Measurements from ENCODE around the gene ARHGAP9.

DNA sequence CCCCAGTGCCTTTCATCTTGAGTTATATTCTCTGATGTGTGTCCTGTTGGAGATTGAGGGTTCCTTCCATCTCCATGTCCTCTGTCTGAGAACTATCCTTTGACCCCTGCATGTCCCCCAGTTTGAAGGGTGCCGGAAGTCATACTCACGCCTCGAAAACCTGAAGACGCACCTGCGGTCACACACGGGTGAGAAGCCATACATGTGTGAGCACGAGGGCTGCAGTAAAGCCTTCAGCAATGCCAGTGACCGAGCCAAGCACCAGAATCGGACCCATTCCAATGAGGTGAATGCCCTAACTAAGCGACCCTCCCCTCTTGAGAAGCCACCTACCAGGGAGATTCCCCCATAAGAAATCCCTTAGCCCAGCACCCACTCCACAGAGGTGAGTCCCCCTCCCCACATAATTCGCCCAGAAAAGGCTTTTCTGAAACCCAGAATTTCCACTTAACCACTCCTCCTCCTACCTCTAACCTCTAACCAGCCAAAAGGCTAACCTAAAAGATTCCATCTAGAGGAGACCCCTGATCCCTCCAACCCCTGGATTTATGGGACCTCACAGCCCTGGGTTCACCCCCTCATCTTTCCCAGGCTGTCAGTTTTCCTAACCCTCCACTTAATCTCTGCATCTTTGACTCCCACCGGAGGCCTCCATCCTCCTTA, 12.3 kb downstream of the ARHGAP9 start:
- TF ChIP-seq, protein P1, sequence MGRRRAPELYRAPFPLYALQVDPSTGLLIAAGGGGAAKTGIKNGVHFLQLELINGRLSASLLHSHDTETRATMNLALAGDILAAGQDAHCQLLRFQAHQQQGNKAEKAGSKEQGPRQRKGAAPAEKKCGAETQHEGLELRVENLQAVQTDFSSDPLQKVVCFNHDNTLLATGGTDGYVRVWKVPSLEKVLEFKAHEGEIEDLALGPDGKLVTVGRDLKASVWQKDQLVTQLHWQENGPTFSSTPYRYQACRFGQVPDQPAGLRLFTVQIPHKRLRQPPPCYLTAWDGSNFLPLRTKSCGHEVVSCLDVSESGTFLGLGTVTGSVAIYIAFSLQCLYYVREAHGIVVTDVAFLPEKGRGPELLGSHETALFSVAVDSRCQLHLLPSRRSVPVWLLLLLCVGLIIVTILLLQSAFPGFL (CRISPR knock-in tag; IDR thresholded peaks at IDR 0.05; ENCODE audit: borderline replicate concordance) = no peak
- TF ChIP-seq CTCF (IDR thresholded peaks at IDR 0.05) (no peak), CREB1 (CRISPR knock-in tag; IDR thresholded peaks at IDR 0.05) (no peak), E2F5 (CRISPR knock-in tag; IDR thresholded peaks at IDR 0.05) (no peak), IRF2 (CRISPR knock-in tag; IDR thresholded peaks at IDR 0.05; ENCODE audit: borderline replicate concordance, low read depth) (no peak)
- TF ChIP-seq, protein P2, sequence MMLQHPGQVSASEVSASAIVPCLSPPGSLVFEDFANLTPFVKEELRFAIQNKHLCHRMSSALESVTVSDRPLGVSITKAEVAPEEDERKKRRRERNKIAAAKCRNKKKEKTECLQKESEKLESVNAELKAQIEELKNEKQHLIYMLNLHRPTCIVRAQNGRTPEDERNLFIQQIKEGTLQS (CRISPR knock-in tag; conservative IDR thresholded peaks at IDR 0.05) = no peak
- TF ChIP-seq, protein P3, sequence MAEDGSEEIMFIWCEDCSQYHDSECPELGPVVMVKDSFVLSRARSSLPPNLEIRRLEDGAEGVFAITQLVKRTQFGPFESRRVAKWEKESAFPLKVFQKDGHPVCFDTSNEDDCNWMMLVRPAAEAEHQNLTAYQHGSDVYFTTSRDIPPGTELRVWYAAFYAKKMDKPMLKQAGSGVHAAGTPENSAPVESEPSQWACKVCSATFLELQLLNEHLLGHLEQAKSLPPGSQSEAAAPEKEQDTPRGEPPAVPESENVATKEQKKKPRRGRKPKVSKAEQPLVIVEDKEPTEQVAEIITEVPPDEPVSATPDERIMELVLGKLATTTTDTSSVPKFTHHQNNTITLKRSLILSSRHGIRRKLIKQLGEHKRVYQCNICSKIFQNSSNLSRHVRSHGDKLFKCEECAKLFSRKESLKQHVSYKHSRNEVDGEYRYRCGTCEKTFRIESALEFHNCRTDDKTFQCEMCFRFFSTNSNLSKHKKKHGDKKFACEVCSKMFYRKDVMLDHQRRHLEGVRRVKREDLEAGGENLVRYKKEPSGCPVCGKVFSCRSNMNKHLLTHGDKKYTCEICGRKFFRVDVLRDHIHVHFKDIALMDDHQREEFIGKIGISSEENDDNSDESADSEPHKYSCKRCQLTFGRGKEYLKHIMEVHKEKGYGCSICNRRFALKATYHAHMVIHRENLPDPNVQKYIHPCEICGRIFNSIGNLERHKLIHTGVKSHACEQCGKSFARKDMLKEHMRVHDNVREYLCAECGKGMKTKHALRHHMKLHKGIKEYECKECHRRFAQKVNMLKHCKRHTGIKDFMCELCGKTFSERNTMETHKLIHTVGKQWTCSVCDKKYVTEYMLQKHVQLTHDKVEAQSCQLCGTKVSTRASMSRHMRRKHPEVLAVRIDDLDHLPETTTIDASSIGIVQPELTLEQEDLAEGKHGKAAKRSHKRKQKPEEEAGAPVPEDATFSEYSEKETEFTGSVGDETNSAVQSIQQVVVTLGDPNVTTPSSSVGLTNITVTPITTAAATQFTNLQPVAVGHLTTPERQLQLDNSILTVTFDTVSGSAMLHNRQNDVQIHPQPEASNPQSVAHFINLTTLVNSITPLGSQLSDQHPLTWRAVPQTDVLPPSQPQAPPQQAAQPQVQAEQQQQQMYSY (CRISPR knock-in tag; IDR thresholded peaks at IDR 0.05) = no peak
